ENCODE data around the gene HUNK.

GRCh38 chr21:31847761-31848160, 25.1 kb upstream of the HUNK start:
- TF ChIP-seq POLR2AphosphoS5 (IDR thresholded peaks at IDR 0.05) (no peak), CTCF (IDR thresholded peaks at IDR 0.05) (no peak), POLR2A (IDR thresholded peaks at IDR 0.05; ENCODE audit: low read depth) (no peak), EP300 (IDR thresholded peaks at IDR 0.05) (no peak)
